ENCODE data around the gene FBXO31. TPM values are rescaled to one million over a fixed set of nuclear protein-coding genes. Genes with fewer than 3 reads are reported as not detected.

The FBXO31 gene
- total and polyA plus RNA-seq, 8 donors: 6.4 to 1,171 (median 23.8) TPM

DNA sequence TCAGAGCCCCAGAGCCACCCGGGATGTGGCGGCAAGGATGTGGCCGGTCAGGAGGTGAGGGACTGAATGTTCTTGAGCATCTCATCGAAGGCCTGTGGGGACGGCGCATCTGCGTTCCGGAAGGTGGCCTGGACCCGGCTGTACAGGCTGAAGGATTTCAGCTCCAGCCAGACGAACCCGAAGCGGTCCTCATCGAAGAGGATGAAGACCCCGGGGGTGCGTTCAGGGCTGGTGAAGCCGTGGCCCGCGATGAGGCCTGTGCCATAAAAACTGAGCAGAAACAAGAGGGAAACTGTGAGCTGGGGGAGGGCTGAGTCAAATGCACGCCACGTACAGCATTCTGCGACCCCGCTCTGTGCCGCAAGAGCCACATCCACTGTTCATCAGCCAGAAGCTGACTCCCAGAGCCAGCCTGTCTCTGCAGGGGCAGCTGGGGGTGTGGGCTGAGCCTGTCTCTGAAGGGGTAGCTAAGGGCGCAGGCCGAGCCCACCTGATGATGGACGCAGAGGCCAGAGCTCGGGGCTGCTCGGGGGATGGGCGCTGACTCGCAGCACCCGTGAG is 52.3 kb downstream of the FBXO31 start:
- TF ChIP-seq POLR2A (IDR thresholded peaks at IDR 0.05) (no peak), POLR2AphosphoS5 (IDR thresholded peaks at IDR 0.05) (no peak), EP300 (IDR thresholded peaks at IDR 0.05) (no peak)
- TF ChIP-seq, protein P1, sequence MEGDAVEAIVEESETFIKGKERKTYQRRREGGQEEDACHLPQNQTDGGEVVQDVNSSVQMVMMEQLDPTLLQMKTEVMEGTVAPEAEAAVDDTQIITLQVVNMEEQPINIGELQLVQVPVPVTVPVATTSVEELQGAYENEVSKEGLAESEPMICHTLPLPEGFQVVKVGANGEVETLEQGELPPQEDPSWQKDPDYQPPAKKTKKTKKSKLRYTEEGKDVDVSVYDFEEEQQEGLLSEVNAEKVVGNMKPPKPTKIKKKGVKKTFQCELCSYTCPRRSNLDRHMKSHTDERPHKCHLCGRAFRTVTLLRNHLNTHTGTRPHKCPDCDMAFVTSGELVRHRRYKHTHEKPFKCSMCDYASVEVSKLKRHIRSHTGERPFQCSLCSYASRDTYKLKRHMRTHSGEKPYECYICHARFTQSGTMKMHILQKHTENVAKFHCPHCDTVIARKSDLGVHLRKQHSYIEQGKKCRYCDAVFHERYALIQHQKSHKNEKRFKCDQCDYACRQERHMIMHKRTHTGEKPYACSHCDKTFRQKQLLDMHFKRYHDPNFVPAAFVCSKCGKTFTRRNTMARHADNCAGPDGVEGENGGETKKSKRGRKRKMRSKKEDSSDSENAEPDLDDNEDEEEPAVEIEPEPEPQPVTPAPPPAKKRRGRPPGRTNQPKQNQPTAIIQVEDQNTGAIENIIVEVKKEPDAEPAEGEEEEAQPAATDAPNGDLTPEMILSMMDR (IDR thresholded peaks at IDR 0.05): no peak
- Histone ChIP-seq H3K9me3 (no peaks in the 10 kb centered on the region), H3K36me3 (peaks cover 53 to 95% (median 91%) of the 10 kb centered on the region in 4 donors), H3K27me3 (no peaks in the 10 kb centered on the region), H3K4me3 (no peak overlapping the region), H3K4me1 (peaks cover 0 to 14% (median 7%) of the 10 kb centered on the region in 4 donors), H3K27ac (peak overlapping the region in 1 of 5 donors; percentile 49)
- WGBS, 5 donors: 93 to 96% (median 94%) methylated on average over 27 to 31 of the region's 31 CpGs
- DNase-seq: no peak
- intact Hi-C loops (cut with DNase I; ENCODE audit: low total_unique reads): no loop called here

DNA sequence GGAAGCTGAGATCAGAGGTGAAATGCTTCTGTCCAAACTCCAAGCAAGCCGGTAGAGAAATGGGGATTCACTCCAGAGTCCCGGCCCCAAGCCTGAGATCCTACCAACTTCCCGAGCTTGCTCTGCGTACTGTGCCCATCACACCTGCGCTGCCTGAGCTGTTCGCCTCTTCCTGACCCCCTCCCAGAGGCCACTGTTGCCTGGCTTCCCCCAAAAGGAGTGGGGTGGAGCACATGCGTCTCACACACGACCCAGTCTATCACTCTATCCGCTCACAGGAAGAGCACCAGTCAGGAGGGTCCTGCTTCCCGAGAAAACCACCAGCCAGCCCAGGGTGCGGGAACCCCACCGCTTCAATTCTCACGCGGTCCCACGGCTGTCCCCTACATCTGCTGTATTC is 52.9 kb downstream of the FBXO31 start:
- peaks cover 48 to 89% (median 84%) of the 10 kb centered on the region in 4 donors for H3K36me3 ChIP-seq

GRCh38 chr16:87330257-87330624 is 53.3 kb downstream of the FBXO31 start:
- peaks cover 45 to 85% (median 80%) of the 10 kb centered on the region in 4 donors for H3K36me3 ChIP-seq
- DNase-seq: no peak
- no peak overlapping the region for H3K27ac ChIP-seq
- intact Hi-C loops (cut with DNase I; ENCODE audit: low total_unique reads): no loop called here
- H3K4me3 ChIP-seq: no peak overlapping the region
- TF ChIP-seq, protein P1 (IDR thresholded peaks at IDR 0.05): no peak
- TF ChIP-seq EP300 (IDR thresholded peaks at IDR 0.05) (no peak), POLR2AphosphoS5 (IDR thresholded peaks at IDR 0.05) (no peak), POLR2A (IDR thresholded peaks at IDR 0.05) (no peak)
- H3K9me3 ChIP-seq: no peaks in the 10 kb centered on the region
- WGBS, 5 donors: 91 to 96% (median 91%) methylated on average over 11 of the region's 11 CpGs
- H3K4me1 ChIP-seq: peaks cover 0 to 17% (median 9%) of the 10 kb centered on the region in 4 donors
- H3K27me3 ChIP-seq: no peaks in the 10 kb centered on the region

More for the DNA sequence above, 52.9 kb downstream of the FBXO31 start:
- WGBS, 5 donors: 84 to 96% (median 89%) methylated on average over 14 to 15 of the region's 15 CpGs
- Histone ChIP-seq H3K9me3 (no peaks in the 10 kb centered on the region), H3K27ac (no peak overlapping the region), H3K27me3 (no peaks in the 10 kb centered on the region), H3K4me3 (no peak overlapping the region), H3K4me1 (peaks cover 0 to 14% (median 7%) of the 10 kb centered on the region in 4 donors)
- TF ChIP-seq EP300 (IDR thresholded peaks at IDR 0.05) (no peak), POLR2A (IDR thresholded peaks at IDR 0.05) (no peak)
- DNase-seq: no peak
- intact Hi-C loops (cut with DNase I; ENCODE audit: low total_unique reads): no loop called here

DNA sequence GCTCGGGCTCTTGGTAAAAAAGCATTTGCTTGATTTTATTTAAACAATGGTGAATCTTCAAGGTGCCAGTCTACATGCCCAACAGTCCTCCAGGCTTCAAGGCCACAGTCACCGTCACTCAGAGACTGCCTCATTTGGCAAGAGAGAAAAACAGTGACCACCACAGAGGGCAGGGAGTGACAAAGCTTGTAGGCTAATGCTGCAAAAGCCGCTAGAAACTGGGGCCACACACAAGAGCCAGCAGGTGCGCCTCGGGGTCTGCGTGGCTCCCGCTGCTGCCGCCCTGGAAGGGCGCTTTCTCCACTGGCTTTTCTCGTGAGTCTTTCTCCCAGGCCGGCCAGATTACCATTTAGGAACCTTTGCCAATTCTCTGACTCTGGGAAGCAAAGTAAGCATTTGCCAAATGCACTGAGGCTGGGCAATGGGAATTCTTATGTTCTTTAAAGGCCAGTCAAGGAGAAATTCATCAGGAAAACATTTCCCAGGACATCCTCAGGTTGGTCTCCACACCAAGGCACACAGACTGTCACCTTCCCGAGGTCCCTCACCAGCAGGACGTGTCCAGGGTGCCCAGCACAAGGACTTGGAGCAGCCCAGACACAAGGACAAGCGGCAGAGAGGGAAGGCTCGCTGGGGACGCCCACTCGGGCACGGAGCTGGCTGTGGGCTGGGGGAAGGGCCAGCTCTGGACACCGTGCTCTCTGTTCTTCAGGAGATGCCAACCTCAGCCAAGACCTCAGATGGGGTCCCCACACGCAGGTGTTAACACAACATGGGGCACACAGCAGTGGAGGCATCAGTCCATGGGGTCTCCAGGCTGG is 53.9 kb downstream of the FBXO31 start:
- intact Hi-C loops (cut with DNase I; ENCODE audit: low total_unique reads): no loop called here
- Histone ChIP-seq H3K36me3 (peaks cover 39 to 79% (median 74%) of the 10 kb centered on the region in 4 donors), H3K27me3 (no peaks in the 10 kb centered on the region), H3K4me3 (no peak overlapping the region), H3K9me3 (no peaks in the 10 kb centered on the region), H3K27ac (peak overlapping the region in 1 of 5 donors; percentile 1), H3K4me1 (peaks cover 0 to 23% (median 15%) of the 10 kb centered on the region in 4 donors)
- 91 to 95% (median 92%) methylated on average over 18 to 20 of the region's 20 CpGs for WGBS, 5 donors
- DNase-seq: no peak
- TF ChIP-seq, protein P1 (IDR thresholded peaks at IDR 0.05): no peak
- TF ChIP-seq POLR2AphosphoS5 (IDR thresholded peaks at IDR 0.05): no peak
- no peak for TF ChIP-seq EP300 (IDR thresholded peaks at IDR 0.05)
- TF ChIP-seq POLR2A (IDR thresholded peaks at IDR 0.05): no peak
